HUES48 (cell line): Measurements from ENCODE around the gene ASPSCR1.

Source experiments
- H3K27ac ChIP-seq: one replicate; pipeline ENCODE4 v1.7.0; 2013; ENCODE audit warnings: low read depth, low read length, inconsistent platforms
- H3K27me3 ChIP-seq: 2 replicates; pipeline ENCODE4 v1.6.1; 2013; ENCODE audit warnings: mild to moderate bottlenecking, low read length; ENCODE audit not compliant: control insufficient read depth, insufficient read depth
- H3K36me3 ChIP-seq: 2 replicates; pipeline ENCODE4 v1.6.1; 2013; ENCODE audit warnings: low read length; ENCODE audit not compliant: control insufficient read depth, insufficient read depth
- H3K4me1 ChIP-seq: 2 replicates; pipeline ENCODE4 v1.6.1; 2013; ENCODE audit warnings: mild to moderate bottlenecking, low read length; ENCODE audit not compliant: control insufficient read depth, insufficient read depth
- H3K4me3 ChIP-seq: 2 replicates; pipeline ENCODE4 v1.5.1; 2013; ENCODE audit warnings: mild to moderate bottlenecking, low read depth, low read length
- H3K9ac ChIP-seq: 2 replicates; pipeline ENCODE4 v1.6.1; 2013; ENCODE audit warnings: mild to moderate bottlenecking, low read depth, low read length, moderate library complexity
- H3K9me3 ChIP-seq: 2 replicates; pipeline ENCODE4 v1.6.1; 2013; ENCODE audit warnings: low read length; ENCODE audit not compliant: control insufficient read depth, insufficient read depth

Gene ASPSCR1

DNA sequence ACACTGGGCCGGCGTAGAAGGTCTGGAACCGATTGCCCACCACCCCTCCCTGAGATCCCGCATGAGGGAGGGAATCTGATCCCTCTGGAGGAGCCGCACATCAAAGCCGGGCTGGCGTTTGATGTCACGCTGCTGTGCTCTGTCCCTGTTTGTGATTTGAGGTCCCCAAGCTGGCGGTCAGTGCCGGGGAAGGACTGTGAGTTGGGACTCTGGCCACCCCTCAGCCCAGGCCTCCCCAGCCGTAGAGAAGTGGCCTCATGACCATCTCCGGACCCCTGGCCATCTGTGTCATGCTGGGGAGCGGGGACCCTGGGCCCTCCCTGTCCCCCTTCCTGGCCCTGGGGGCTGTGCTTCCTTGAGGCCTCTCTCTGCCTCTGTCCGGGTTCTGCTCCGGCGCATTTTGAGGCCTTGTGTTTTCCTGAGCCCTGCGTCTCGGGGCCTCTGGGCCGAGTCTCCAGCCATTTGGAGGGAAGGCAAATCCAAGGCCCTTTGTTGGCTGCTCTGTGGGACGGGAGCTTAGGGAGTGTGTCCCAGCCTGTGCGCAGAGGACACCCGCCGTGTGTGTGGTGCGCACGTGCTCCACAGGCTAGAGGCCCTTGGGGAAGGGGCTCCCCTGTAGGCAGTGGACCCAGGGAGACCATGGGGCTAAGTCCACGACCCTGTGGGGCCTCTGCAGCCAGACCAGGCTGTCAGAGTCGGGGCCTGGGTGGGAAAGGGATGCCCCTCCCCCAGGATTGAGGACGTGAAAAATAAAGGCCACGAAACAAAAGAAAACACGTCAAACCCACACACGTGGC is 15.1 kb downstream of the ASPSCR1 start:
- H3K9ac ChIP-seq = no peak overlapping the region
- peak overlapping the region; percentile 64 for H3K27ac ChIP-seq
- peaks cover 16% of the 10 kb centered on the region for H3K4me1 ChIP-seq
- peaks cover 8% of the 10 kb centered on the region; the same call in 1 of the 2 replicates for H3K36me3 ChIP-seq
- H3K27me3 ChIP-seq = no peaks in the 10 kb centered on the region
- no peak overlapping the region for H3K4me3 ChIP-seq
- H3K9me3 ChIP-seq = no peaks in the 10 kb centered on the region

DNA sequence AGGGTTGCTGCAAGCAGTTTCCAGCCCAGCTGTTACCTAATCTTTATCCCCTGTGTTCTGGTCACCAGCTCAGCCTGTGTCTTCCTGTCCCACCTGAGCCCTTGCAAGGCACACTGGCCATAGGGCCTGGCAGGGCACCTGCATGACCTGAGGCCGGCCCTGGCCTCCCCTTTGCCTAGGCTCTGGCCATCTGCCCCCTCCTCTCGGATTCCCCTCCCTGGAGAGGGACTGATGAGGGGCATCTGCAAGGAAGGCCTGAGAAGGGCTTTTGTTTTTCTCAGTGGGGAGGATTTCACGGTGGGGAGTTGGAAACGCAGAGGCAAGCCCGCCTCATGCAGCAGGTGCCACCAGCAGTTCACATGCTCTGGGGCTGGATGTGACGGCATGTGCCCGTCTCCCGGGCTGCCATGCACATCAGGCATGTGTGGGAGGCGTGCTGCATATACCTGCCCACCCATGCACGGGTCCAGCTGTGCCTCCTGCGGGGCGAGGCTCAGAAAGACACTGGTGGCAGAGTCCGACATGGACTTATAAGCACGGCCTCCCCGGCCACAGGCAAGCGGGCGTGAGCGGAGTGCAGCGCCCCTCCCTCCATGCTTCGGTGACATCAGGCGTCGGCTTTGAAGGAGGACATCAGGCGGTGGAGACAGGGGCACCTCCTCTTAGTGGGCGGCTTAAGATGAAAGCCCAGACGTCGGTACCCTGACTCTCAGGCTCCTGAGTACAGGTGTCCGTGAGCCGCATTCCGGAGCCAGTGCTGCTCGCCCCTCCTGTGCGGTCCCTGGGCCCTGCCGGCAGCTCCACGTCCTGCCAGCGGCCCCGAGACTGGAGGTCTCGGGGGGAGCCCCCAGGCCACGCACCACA is 16.5 kb downstream of the ASPSCR1 start:
- Histone ChIP-seq H3K9ac (no peak overlapping the region), H3K4me3 (no peak overlapping the region), H3K9me3 (no peaks in the 10 kb centered on the region), H3K4me1 (peaks cover 16% of the 10 kb centered on the region), H3K27ac (no peak overlapping the region), H3K27me3 (no peaks in the 10 kb centered on the region), H3K36me3 (peaks cover 7% of the 10 kb centered on the region; the same call in 1 of the 2 replicates)

DNA sequence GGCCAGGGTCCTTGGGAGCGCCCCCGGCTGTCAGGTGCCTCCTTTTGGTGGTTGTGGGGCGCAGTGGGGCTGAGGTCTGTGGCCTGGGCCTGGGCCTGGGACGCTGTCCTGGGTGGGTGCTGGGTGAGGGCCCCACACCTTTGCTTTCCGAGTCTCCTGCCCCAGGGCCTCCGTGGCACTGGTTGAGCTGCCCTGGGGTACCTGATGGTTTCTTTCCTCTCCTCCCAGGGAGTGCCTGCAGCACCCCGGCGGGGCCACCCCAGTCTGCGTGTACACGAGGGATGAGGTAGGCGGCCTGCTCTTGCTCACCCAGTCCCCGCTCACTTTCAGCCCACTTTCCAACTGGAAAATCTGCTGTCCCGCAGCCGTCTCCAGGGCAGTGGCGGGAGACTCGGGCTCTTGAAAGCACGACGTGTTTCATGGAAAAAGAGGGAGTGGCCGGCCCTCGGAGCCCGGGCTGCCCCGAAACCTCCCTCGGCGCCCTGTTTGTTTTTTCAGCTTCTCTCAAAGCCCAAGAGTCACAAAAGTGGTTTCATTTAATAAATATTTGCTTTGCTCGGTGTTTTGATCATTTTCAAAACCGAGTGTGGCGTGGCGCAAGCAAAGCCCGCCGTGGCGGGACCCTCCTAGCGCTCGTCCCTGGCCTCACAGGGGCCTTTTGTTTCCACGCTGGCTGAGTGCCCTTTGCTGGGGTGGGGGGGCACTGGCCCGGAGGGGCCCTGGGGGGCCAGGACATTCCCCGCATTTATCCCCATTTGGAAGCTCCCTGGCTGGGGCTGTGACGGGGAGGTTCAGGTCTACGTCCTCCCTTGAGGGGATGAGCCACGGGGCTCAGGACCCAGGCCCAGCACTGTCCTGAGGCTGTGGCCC is 17.4 kb downstream of the ASPSCR1 start:
- Histone ChIP-seq H3K9me3 (no peaks in the 10 kb centered on the region), H3K27ac (no peak overlapping the region), H3K9ac (no peak overlapping the region), H3K4me1 (peaks cover 16% of the 10 kb centered on the region), H3K36me3 (peaks cover 7% of the 10 kb centered on the region; the same call in 1 of the 2 replicates), H3K27me3 (no peaks in the 10 kb centered on the region), H3K4me3 (no peak overlapping the region)

DNA sequence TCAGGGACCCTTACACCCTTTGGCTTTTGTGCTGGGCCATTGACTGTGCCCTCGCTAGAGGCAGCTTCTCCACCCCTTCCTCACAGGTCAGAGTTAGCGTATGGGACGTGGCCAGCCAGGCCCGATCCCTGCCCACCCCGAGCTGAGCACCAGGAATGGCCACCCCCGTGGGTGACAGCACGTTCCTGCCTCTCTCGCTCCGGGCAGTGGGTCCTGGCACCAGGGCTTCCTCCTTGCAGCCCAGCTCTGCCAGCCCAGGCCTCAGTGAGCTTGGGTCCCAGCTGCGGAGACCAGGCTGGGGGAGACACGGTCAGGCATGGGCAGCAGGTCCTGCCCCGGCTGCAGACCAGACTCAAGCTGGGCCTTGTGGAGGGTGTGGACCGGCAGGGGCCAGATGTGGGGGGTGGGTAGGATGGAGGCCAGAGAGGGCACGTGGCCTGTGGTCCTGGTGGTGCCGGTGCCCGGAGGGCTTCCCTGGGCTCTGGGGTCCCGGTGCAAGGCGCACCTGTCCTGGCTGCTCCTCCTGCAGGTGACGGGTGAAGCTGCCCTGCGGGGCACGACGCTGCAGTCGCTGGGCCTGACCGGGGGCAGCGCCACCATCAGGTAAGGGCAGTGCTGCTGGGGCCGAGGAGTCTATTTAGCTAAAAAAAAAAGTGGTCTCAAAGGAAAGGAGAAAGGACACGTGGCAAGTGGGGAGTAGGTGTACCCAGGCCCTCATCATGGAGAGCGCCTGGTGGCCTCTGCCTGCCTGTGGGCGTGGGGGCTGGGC is 18.2 kb downstream of the ASPSCR1 start:
- Histone ChIP-seq H3K9ac (no peak overlapping the region), H3K4me1 (peaks cover 16% of the 10 kb centered on the region), H3K4me3 (no peak overlapping the region), H3K27me3 (no peaks in the 10 kb centered on the region), H3K9me3 (no peaks in the 10 kb centered on the region), H3K27ac (no peak overlapping the region), H3K36me3 (peaks cover 4% of the 10 kb centered on the region; the same call in 1 of the 2 replicates)

DNA sequence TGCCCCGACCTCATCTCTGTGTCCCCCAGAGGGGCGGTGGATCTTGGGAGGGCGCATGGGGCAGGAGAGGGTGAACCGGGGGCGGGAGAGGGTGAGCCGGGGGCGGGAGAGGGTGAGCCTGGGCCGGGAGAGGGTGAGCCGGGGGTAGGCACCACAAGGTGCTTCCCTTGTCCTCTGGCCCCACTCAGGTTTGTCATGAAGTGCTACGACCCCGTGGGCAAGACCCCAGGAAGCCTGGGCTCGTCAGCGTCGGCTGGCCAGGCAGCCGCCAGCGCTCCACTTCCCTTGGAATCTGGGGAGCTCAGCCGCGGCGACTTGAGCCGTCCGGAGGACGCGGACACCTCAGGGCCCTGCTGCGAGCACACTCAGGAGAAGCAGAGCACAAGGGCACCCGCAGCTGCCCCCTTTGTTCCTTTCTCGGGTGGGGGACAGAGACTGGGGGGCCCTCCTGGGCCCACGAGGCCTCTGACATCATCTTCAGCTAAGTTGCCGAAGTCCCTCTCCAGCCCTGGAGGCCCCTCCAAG is 18.9 kb downstream of the ASPSCR1 start:
- Histone ChIP-seq H3K27me3 (no peaks in the 10 kb centered on the region), H3K4me1 (peaks cover 16% of the 10 kb centered on the region), H3K27ac (no peak overlapping the region), H3K4me3 (no peak overlapping the region), H3K36me3 (peaks cover 4% of the 10 kb centered on the region; the same call in 1 of the 2 replicates), H3K9ac (no peak overlapping the region), H3K9me3 (no peaks in the 10 kb centered on the region)

DNA sequence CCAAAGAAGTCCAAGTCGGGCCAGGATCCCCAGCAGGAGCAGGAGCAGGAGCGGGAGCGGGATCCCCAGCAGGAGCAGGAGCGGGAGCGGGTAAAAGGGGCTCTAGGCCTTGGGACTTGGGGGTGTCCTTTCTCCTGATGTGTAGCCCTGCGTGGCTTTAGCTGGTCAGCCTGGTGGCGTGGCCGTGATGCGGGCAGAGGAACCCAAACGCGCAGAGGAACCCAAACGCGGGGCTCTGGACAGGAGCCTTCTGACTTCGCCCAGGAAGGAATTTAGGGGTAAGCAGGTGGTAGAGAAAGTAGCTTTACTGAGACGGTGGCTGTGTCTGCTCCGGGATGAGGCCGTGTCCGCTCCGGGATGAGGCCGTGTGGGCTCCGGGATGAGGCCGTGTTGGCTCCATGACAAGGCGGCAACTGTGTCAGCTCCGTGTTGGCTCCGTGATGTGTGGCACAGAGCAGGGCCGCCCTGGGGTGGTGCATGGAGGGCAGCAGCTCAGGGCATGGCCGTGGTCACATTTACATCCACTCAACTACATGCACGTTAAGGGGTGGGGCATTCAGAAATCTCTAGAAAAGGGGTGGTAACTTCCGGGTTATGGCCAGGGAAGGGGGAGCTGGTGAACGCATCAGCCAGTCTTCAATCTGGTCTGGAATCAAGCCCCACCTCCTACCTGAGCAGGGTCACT is 19.5 kb downstream of the ASPSCR1 start:
- no peaks in the 10 kb centered on the region for H3K9me3 ChIP-seq
- no peaks in the 10 kb centered on the region for H3K27me3 ChIP-seq
- H3K4me1 ChIP-seq = peaks cover 10% of the 10 kb centered on the region
- no peak overlapping the region for H3K27ac ChIP-seq
- peaks cover 4% of the 10 kb centered on the region; the same call in 1 of the 2 replicates for H3K36me3 ChIP-seq
- no peak overlapping the region for H3K9ac ChIP-seq
- H3K4me3 ChIP-seq = no peak overlapping the region

DNA sequence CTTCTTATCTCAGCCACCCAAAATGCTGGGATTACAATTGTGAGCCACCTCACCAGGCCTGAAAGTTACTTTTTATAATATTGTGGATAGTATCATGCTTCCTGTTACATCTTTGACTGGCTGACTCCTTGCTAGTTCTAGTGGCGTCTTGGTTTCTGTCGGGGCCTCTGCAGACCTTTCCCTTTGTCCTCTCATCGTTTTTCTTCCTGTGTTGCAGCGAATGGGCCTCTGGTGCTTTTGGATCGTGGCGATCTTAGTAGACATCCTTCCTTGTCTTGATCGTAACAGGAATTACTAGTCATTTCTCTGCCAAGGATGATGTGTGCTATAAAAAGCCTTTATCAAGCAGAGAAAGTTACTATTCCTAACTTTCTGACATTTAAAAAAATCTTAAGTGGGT is 20.8 kb downstream of the ASPSCR1 start:
- no peak overlapping the region for H3K9ac ChIP-seq
- no peaks in the 10 kb centered on the region; the same call in 1 of the 2 replicates for H3K4me1 ChIP-seq
- H3K27ac ChIP-seq = no peak overlapping the region
- H3K36me3 ChIP-seq = peaks cover 4% of the 10 kb centered on the region; the same call in 1 of the 2 replicates
- H3K27me3 ChIP-seq = no peaks in the 10 kb centered on the region
- H3K9me3 ChIP-seq = no peaks in the 10 kb centered on the region
- no peak overlapping the region for H3K4me3 ChIP-seq

DNA sequence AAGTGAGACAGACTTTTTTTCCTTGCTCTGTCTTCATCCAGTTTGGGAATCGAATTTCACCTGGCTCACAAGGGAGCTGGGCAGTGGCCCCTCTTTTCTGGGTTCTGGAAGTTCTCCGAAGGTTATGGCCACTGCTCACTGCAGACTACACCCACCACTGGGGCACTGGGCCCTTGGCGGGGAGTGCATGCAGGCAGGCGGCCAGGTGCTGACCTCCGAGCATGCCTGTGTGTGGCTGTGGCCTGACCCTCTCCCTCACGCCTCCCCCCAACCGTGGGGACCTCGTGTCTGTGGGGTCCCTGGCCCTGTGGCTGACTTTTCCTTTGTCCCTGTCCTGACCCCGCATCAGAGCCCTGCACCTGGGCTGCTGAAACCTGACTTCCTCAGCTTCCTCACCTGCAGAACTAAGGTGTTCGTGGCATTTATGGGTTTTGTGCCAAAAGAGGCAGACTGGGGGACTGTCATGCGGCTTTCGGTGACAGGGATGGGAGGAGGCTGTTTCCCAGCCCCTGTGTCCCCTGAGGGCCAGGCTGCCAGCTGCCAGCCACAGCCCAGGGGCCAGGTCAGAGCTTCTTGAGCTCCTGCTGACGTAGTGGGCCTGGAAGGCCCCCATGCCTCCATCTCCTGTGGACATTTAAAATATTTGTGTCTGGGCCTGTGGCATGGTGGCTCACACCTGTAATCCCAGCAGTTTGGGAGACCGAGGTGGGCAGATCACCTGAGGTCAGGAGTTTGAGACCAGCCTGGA is 21.4 kb downstream of the ASPSCR1 start:
- Histone ChIP-seq H3K9ac (no peak overlapping the region), H3K27me3 (no peaks in the 10 kb centered on the region), H3K4me1 (no peaks in the 10 kb centered on the region), H3K27ac (no peak overlapping the region), H3K36me3 (peaks cover 4% of the 10 kb centered on the region; the same call in 1 of the 2 replicates), H3K4me3 (no peak overlapping the region), H3K9me3 (no peaks in the 10 kb centered on the region)

DNA sequence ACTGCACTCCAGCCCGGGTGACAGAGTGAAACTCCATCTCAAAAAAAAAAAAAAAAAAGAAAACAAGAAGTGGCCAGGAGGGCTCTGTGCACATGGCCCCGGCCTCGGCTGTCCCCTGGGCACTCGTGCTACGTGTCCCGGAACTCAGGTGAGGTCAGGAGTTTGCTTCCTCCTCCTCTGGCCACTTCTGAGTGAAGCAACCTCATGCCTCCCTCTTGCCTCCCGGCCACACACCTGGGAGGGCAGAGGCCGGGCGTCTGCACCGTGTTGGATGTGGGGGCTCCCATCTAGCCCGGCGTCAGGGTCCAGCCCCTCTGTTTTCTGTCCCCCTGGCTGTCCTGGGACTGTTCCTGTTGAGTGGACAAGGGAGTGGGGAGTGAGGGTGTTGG is 22.2 kb downstream of the ASPSCR1 start:
- peaks cover 4% of the 10 kb centered on the region; the same call in 1 of the 2 replicates for H3K36me3 ChIP-seq
- no peak overlapping the region for H3K27ac ChIP-seq
- no peak overlapping the region for H3K9ac ChIP-seq

More for the DNA sequence above, 22.2 kb downstream of the ASPSCR1 start:
- no peaks in the 10 kb centered on the region for H3K9me3 ChIP-seq
- H3K27me3 ChIP-seq = no peaks in the 10 kb centered on the region
- H3K4me3 ChIP-seq = no peak overlapping the region
- H3K4me1 ChIP-seq = no peaks in the 10 kb centered on the region
